Fibroblast of the aortic adventitia (primary cell): ENCODE data around the gene WNT9A. TPM values are rescaled to one million over a fixed set of nuclear protein-coding genes. Genes with fewer than 3 reads are reported as not detected.

Source experiments
- DNase-seq: peaks from one replicate; pipeline ENCODE4 v3.0.0-alpha.2; 2010; ENCODE audit warnings: low read depth
- H3K4me3 ChIP-seq: 2 replicates; pipeline ENCODE4 v1.5.1; 2011; ENCODE audit warnings: low read depth, mild to moderate bottlenecking, control low read depth, low read length, moderate library complexity
- CTCF ChIP-seq: IDR thresholded peaks from 2 replicates; pipeline ENCODE4 v1.5.1; 2011; ENCODE audit warnings: mild to moderate bottlenecking, low read length, control low read depth, inconsistent platforms; ENCODE audit not compliant: insufficient read depth
- total RNA-seq: library from RNA; depleted of rRNA; stranded (reverse); fragments of >200 nt; gene quantifications from 2 replicates; pipeline ENCODE4 v1.2.3, GENCODE V29; 2012; ENCODE audit warnings: low replicate concordance

WNT9A gene
- total RNA-seq, 1 donor = 0.99 TPM

- no peak for DNase-seq
- TF ChIP-seq CTCF = no peak
- H3K4me3 ChIP-seq = no peak overlapping the region
Observed at GRCh38 chr1:227918736-227919135, 29.0 kb downstream of the WNT9A start.

- DNase-seq = no peak
- no peak for TF ChIP-seq CTCF
- no peak overlapping the region for H3K4me3 ChIP-seq
Observed at GRCh38 chr1:227918083-227918700, 29.5 kb downstream of the WNT9A start.

DNA sequence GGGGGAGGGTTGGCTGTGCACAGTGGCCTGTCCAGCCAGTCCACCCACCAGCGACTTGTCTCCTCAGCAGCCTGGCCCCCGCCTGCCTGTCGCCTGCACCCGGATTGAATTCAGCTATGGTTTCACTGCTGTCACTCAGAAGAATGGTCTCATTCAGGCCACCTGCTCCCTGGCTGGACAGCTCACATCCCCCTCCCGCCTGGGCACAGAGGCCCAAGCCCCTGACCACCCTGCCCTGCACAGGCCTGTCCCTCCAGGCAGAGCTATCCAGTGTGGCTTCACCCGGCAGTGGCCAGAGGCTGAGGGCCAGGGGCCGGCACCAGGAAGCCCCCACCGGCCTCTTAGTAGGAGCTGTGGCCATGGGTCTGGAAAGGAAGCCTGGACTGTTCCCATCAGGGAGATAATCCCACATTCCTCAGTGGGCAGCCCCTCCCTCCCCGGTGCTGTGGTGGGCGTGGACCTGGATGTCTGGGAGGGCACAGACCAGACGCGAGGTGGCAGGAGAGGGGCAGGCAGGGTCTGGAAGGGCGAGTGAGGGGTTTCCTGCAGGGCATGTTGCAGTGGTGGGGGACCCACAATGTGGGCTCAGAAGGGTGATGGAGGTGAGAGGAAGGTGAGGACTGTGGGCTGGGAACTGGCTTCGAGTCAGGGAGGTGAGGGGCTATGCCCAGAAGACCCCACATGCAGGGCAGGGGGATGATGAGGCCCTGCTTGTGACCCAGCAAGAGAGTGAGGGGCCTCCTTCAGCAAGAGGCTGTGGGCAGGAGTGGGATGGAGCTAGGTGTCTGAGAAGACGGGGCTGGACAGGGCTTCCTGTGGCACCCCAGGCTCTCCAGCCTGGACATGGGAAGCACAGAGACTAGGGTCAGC lies 30.4 kb downstream of the WNT9A start:
- no peak for DNase-seq
- TF ChIP-seq CTCF = no peak
- no peak overlapping the region for H3K4me3 ChIP-seq

GRCh38 chr1:227916655-227917054 lies 31.1 kb downstream of the WNT9A start:
- DNase-seq = no peak
- no peak overlapping the region for H3K4me3 ChIP-seq
- no peak for TF ChIP-seq CTCF

GRCh38 chr1:227915564-227916553 lies 31.9 kb downstream of the WNT9A start:
- TF ChIP-seq CTCF = no peak
- H3K4me3 ChIP-seq = no peak overlapping the region
- DNase-seq = no peak

DNA sequence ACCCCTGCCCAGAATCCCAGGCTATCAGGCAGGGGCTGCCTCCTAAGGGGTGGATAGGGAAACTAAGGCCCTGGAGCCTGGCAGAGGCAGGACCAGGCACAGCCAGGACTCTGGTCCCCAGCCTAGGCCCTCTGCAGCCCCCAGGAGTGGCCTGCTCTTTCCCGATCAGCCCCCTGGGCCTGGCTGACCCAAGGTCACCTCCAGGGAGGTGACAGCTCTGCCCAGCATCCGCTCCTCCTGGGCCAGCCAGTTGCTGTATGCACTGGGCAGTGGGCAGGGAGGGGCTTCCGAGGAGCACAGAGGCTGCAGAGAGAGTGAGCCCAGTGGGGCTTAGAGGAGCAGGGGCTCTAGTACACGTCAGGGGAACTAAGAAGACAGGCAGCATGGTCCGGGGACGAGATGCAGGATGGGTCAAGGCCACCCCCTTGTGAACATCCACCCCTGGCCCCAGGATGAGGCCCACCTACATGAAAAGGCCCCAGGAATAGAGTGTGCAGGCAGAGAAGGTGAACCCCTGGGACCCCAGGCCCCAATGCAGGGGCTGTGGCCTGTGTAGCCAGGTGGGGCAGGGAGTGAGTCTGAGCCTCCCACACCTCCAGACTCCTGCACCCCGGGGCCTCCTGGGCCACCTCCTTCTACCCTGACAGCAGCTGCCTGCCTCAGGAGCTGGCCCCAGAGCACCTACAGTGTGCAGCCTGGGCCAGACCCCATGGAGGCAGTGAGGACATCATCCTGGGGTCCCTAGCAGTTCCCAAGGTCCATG lies 32.8 kb downstream of the WNT9A start:
- no peak for TF ChIP-seq CTCF
- no peak overlapping the region for H3K4me3 ChIP-seq
- DNase-seq = no peak
